GM12878 (cell line): Measurements from ENCODE around the gene GTPBP6. TPM values are rescaled to one million over a fixed set of nuclear protein-coding genes. Genes with fewer than 3 reads are reported as not detected.

Source experiments
- ATAC-seq: fragments of 200-7000 bp; cut with Tn5 transposase; 3 replicates; pipeline ENCODE4 v1.9.1; 2020; ENCODE audit warnings: mild to moderate bottlenecking, moderate library complexity
- BruUV-seq: library from RNA; stranded (reverse); fragments of 400-500 nt; replicated peaks from 2 replicates; lab custom pipeline; 2021; lab: Mats Ljungman, UMichigan
- CTCF ChIA-PET: fragments of 300-600 bp; sonication (Branson Sonifier 250); formaldehyde crosslinking; extraction: SDS; loops from one replicate; lab custom pipeline; 2021; ENCODE audit warnings: inconsistent platforms; lab: Yijun Ruan, JAX
- POLR2A ChIA-PET: fragments of 350-600 bp; formaldehyde crosslinking; extraction: SDS; loops from one replicate; lab custom pipeline; 2021; ENCODE audit warnings: inconsistent platforms; lab: Charles Lee
- RAD21 ChIA-PET: fragments of 300-600 bp; sonication (Branson Sonifier 250); formaldehyde crosslinking; loops from one replicate; lab custom pipeline; 2023; ENCODE audit warnings: antibody characterized with exemption; ENCODE audit not compliant: unreplicated experiment; lab: Charles Lee
- SMC1A ChIA-PET: fragments of 300-600 bp; sonication (Branson Sonifier 250); formaldehyde crosslinking; loops from one replicate; lab custom pipeline; 2023; ENCODE audit not compliant: unreplicated experiment, uncharacterized antibody; lab: Charles Lee
- DNase-seq: peaks from one replicate; pipeline ENCODE4 v3.0.0-alpha.2; 2011; ENCODE audit warnings: low read depth, low spot score
- FAIRE-seq: peaks from 3 replicates; lab custom pipeline; 2011; peaks lifted over from hg19 to GRCh38; lab: Jason Lieb, UNC
- H2AFZ ChIP-seq: 2 replicates; pipeline ENCODE4 v1.6.0; 2011; ENCODE audit warnings: low read depth, low read length, control low read depth; ENCODE audit not compliant: control insufficient read depth
- H3K27ac ChIP-seq: 2 replicates; pipeline ENCODE4 v1.5.1; 2011; ENCODE audit warnings: control low read depth; ENCODE audit not compliant: control insufficient read depth, insufficient read depth
- H3K27me3 ChIP-seq, 2 experiments: replicated peaks in 1 of 2; 2 replicates each; pipeline versions ENCODE4 v1.6.0 to v1.6.1; 2011; ENCODE audit warnings: low read length in 1 of 2; ENCODE audit not compliant: control insufficient read depth in 2 of 2, insufficient read depth in 2 of 2
- H3K36me3 ChIP-seq, 2 experiments: 2 replicates each; pipeline ENCODE4 v1.5.1; 2011; ENCODE audit warnings: low read length in 1 of 2; ENCODE audit not compliant: control insufficient read depth in 2 of 2, insufficient read depth in 2 of 2
- H3K4me1 ChIP-seq: 2 replicates; pipeline ENCODE4 v1.6.1; 2011; ENCODE audit warnings: mild to moderate bottlenecking, low read length, moderate library complexity, mixed read lengths; ENCODE audit not compliant: control insufficient read depth, insufficient read depth
- H3K4me2 ChIP-seq: 2 replicates; pipeline ENCODE4 v1.6.0; 2011; ENCODE audit warnings: control low read depth; ENCODE audit not compliant: control insufficient read depth, insufficient read depth
- H3K4me3 ChIP-seq: fragments of 200-600 bp; sonication (generic); 2 replicates; pipeline ENCODE4 v1.5.1; 2016
- H3K79me2 ChIP-seq: 2 replicates; pipeline ENCODE4 v1.6.0; 2011; ENCODE audit warnings: low read length; ENCODE audit not compliant: control insufficient read depth, insufficient read depth
- H3K9ac ChIP-seq: 2 replicates; pipeline ENCODE4 v1.8.0; 2011; ENCODE audit warnings: low read length, control low read depth, mixed read lengths; ENCODE audit not compliant: control insufficient read depth, insufficient read depth
- H3K9me3 ChIP-seq: replicated peaks from 3 replicates; pipeline ENCODE4 v1.5.1; 2011; ENCODE audit warnings: mild to moderate bottlenecking, low read length; ENCODE audit not compliant: control insufficient read depth, insufficient read depth
- H4K20me1 ChIP-seq: 2 replicates; pipeline ENCODE4 v1.6.0; 2011; ENCODE audit not compliant: control insufficient read depth, insufficient read depth
- BRCA1 ChIP-seq: IDR thresholded peaks from 2 replicates; pipeline ENCODE4 v1.6.1; 2011; ENCODE audit warnings: low read depth, low read length, improper control_type of control experiment
- CEBPB ChIP-seq, 2 experiments: fragments of 150-350 bp in 1 of 2; IDR thresholded peaks; 2 replicates each; pipeline ENCODE4 v1.6.1; 2012 to 2014; ENCODE audit warnings: low read depth in 2 of 2, low read length in 2 of 2, borderline replicate concordance in 1 of 2, inconsistent platforms in 1 of 2
- CHD2 ChIP-seq: IDR thresholded peaks from 2 replicates; pipeline ENCODE4 v1.6.1; 2011; ENCODE audit warnings: low read depth, low read length, improper control_type of control experiment, borderline replicate concordance
- ESRRA ChIP-seq: IDR thresholded peaks from 2 replicates; pipeline ENCODE4 v1.6.1; 2012; ENCODE audit warnings: mild to moderate bottlenecking, low read length, improper control_type of control experiment
- IKZF2 ChIP-seq, 2 experiments: fragments of 450-650 bp; IDR thresholded peaks; 2 replicates each; pipeline ENCODE4 v1.6.1; 2017; ENCODE audit warnings: mild to moderate bottlenecking in 2 of 2, moderate library complexity in 2 of 2
- MYC ChIP-seq: IDR thresholded peaks from 2 replicates; pipeline ENCODE4 v1.6.1; 2011; ENCODE audit warnings: mild to moderate bottlenecking, low read length, moderate library complexity, inconsistent platforms; ENCODE audit not compliant: insufficient read depth, insufficient replicate concordance, insufficient read length, severe bottlenecking
- RELA ChIP-seq: fragments of 450-650 bp; IDR thresholded peaks from 2 replicates; pipeline ENCODE4 v1.8.0; 2014; ENCODE audit warnings: borderline replicate concordance; ENCODE audit not compliant: partially characterized antibody
- WGBS: methylation state at CpG from one replicate; pipeline ENCODE4 v1.1.6; 2016; ENCODE audit warnings: low lambda C conversion rate; ENCODE audit not compliant: insufficient replicate concordance, insufficient coverage; ENCODE audit errors: missing lambda C conversion rate; 5-methylcytosine and 5-hydroxymethylcytosine counted together
- in situ Hi-C: fragments of 300-500 bp; cut with MboI; formaldehyde crosslinking; loops from 9 replicates; pipeline ENCODE4 v1.14.3; 2018; ENCODE audit warnings: mixed read lengths
- intact Hi-C: fragments of 100-400 bp; cut with micrococcal nuclease; formaldehyde crosslinking; loops from one replicate; pipeline ENCODE4 v1.14.2; 2022; ENCODE audit not compliant: unreplicated experiment
- polyA plus RNA-seq, 11 experiments: library from polyadenylated mRNA; depleted of rRNA in 4 of 11; unstranded in 6 of 11; stranded (reverse) in 5 of 11; fragments of >200 nt; fragmentation: Nextera tagmentation in 4 of 11; fragmentation: Illumina TruSeq in 1 of 11; extraction: Ambion mirVana in 4 of 11; extraction: Trizol in 1 of 11; gene quantifications; 1 replicate in 1 of 11; 2 replicates in 10 of 11; pipeline versions ENCODE4 v1.2.1 to v1.2.3, GENCODE V29; 2011 to 2016; ENCODE audit warnings: inconsistent platforms in 2 of 11, missing spikeins in 2 of 11, low read depth in 1 of 11
- total RNA-seq, 4 experiments: library from RNA; depleted of rRNA in 3 of 4; stranded (reverse); fragments of >200 nt in 3 of 4; fragmentation: Illumina TruSeq in 1 of 4; extraction: Trizol in 1 of 4; gene quantifications; 2 replicates each; pipeline versions ENCODE4 v1.2.1 to v1.2.3, GENCODE V29; 2013 to 2021

Gene GTPBP6
- total and polyA plus RNA-seq, 10 of the 15 experiments (the other 5 are each of a cell fraction or from before 2014, with no cell fraction given), result 0.31 to 71.0 (median 21.1) TPM

- no peak for TF ChIP-seq MYC
Measured at GRCh38 chrX:302975-303374, 15.6 kb downstream of the GTPBP6 start (continued).

DNA sequence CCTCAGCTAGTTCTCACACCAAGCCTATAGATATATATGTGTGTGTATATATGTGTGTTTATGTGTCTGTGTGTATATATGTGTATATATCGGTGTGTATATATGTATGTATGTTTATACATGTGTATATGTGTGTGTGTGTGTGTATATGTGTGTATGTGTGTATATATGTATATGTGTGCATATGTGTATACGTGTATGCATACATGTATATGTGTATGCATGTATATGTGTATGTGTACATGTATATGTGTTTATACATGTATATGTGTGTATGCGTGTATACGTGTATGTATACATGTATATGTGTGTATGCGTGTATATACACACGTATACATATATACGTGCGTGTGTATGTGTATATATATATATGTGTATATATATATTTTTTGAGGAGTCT is 18.3 kb downstream of the GTPBP6 start:
- Histone ChIP-seq H3K27ac (no peak overlapping the region), H3K9me3 (no peaks in the 10 kb centered on the region; the same call in 2 of the 3 replicates), H3K36me3 (peaks cover 0 to 1% of the 10 kb centered on the region in 2 experiments; a peak in 3 of 4 replicates), H3K9ac (no peak overlapping the region), H3K27me3 (no peaks in the 10 kb centered on the region), H3K79me2 (no peaks in the 10 kb centered on the region), H4K20me1 (no peaks in the 10 kb centered on the region), H3K4me1 (no peaks in the 10 kb centered on the region), H3K4me2 (no peak overlapping the region), H3K4me3 (no peak overlapping the region), H2AFZ (no peak overlapping the region)
- CTCF ChIA-PET, result no interaction called here
- RAD21 ChIA-PET, result no interaction called here
- in situ Hi-C loops (no loop called here), intact Hi-C loops (no loop called here)
- POLR2A ChIA-PET, result no interaction called here
- 87% methylated on average over 7 of the region's 8 CpGs for WGBS
- TF ChIP-seq CEBPB (IDR thresholded peaks at IDR 0.05; ENCODE audit: borderline replicate concordance in 1 of 2, low read depth in 2 of 2, low read length in 2 of 2), result no peak
- no peak for TF ChIP-seq IKZF2 (IDR thresholded peaks at IDR 0.05)
- no peak for TF ChIP-seq RELA
- TF ChIP-seq BRCA1, result no peak
- no peak for TF ChIP-seq ESRRA
- no peak for TF ChIP-seq CHD2
- no TSS peak for BruUV-seq
- no peak for FAIRE-seq
- SMC1A ChIA-PET, result no interaction called here
- no peak for DNase-seq
- ATAC-seq, result no peak
